IMR-90 (cell line): ENCODE measurements around the gene DNPH1. TPM values are rescaled to one million over a fixed set of nuclear protein-coding genes. Genes with fewer than 3 reads are reported as not detected.

Experiments
- ATAC-seq: fragments of 200-7000 bp; cut with Tn5 transposase; 2 replicates; pipeline ENCODE4 v1.9.1; 2020; ENCODE audit warnings: low read depth, mild to moderate bottlenecking, moderate library complexity
- BruUV-seq: library from RNA; stranded (reverse); fragments of 400-500 nt; replicated peaks from 2 replicates; lab custom pipeline; 2021; lab: Mats Ljungman, UMichigan
- CTCF ChIA-PET: fragments of 300-600 bp; formaldehyde crosslinking; extraction: SDS; loops from one replicate; lab custom pipeline; 2021; ENCODE audit warnings: antibody characterized with exemption; lab: Yijun Ruan, JAX
- POLR2A ChIA-PET: fragments of 300-600 bp; sonication (Branson Sonifier 250); formaldehyde crosslinking; loops from one replicate; lab custom pipeline; 2022; ENCODE audit warnings: antibody characterized with exemption; ENCODE audit not compliant: unreplicated experiment; lab: Charles Lee
- DNase-seq: peaks from one replicate; pipeline ENCODE4 v3.0.0; 2013
- H2AFZ ChIP-seq: replicated peaks from 2 replicates; pipeline ENCODE3; 2013; ENCODE audit warnings: low read length, mild to moderate bottlenecking; ENCODE audit not compliant: poor library complexity
- H2AK5ac ChIP-seq: 2 replicates; pipeline ENCODE4 v1.6.1; 2013; ENCODE audit warnings: low read depth, low read length, inconsistent platforms
- H2AK9ac ChIP-seq: replicated peaks from 2 replicates; pipeline ENCODE3; 2013; ENCODE audit warnings: mild to moderate bottlenecking, low read depth, low read length, moderate library complexity; ENCODE audit not compliant: poor library complexity
- H2BK120ac ChIP-seq: 2 replicates; pipeline ENCODE4 v1.6.1; 2013; ENCODE audit warnings: low read depth, low read length, inconsistent platforms
- H2BK15ac ChIP-seq: 3 replicates; pipeline ENCODE4 v1.6.1; 2013; ENCODE audit warnings: low read depth, low read length, inconsistent platforms
- H2BK20ac ChIP-seq: 2 replicates; pipeline ENCODE4 v1.6.1; 2013; ENCODE audit warnings: low read depth, mild to moderate bottlenecking, inconsistent platforms, low read length, moderate library complexity
- H2BK5ac ChIP-seq: 2 replicates; pipeline ENCODE4 v1.6.1; 2013; ENCODE audit warnings: mild to moderate bottlenecking, low read depth, low read length, inconsistent platforms; ENCODE audit not compliant: poor library complexity, severe bottlenecking
- H3K14ac ChIP-seq: replicated peaks from 2 replicates; pipeline ENCODE4 v1.6.1; 2013; ENCODE audit warnings: low read depth, low read length, inconsistent platforms
- H3K18ac ChIP-seq: 2 replicates; pipeline ENCODE4 v1.6.1; 2013; ENCODE audit warnings: low read depth, low read length, control low read depth
- H3K23ac ChIP-seq: 2 replicates; pipeline ENCODE4 v1.6.1; 2013; ENCODE audit warnings: low read depth, low read length, inconsistent platforms
- H3K27ac ChIP-seq: 2 replicates; pipeline ENCODE4 v1.5.1; 2013; ENCODE audit warnings: mild to moderate bottlenecking, control low read depth, low read length; ENCODE audit not compliant: insufficient read depth
- H3K27me3 ChIP-seq: 2 replicates; pipeline ENCODE4 v1.6.1; 2013; ENCODE audit warnings: low read length; ENCODE audit not compliant: control insufficient read depth, insufficient read depth
- H3K36me3 ChIP-seq: 2 replicates; pipeline ENCODE4 v1.6.1; 2013; ENCODE audit warnings: low read length, mixed read lengths; ENCODE audit not compliant: control insufficient read depth, insufficient read depth
- H3K4ac ChIP-seq: 2 replicates; pipeline ENCODE4 v1.6.1; 2013; ENCODE audit warnings: low read depth, low read length, inconsistent platforms
- H3K4me1 ChIP-seq: 2 replicates; pipeline ENCODE4 v1.6.1; 2013; ENCODE audit warnings: low read length, mixed read lengths; ENCODE audit not compliant: control insufficient read depth, insufficient read depth
- H3K4me2 ChIP-seq: 2 replicates; pipeline ENCODE4 v1.6.1; 2013; ENCODE audit warnings: low read depth, mild to moderate bottlenecking, control low read depth, low read length, moderate library complexity
- H3K4me3 ChIP-seq: 2 replicates; pipeline ENCODE4 v1.5.1; 2013; ENCODE audit warnings: low read depth, mild to moderate bottlenecking, control low read depth, low read length, moderate library complexity; ENCODE audit not compliant: insufficient read depth
- H3K56ac ChIP-seq: 2 replicates; pipeline ENCODE4 v1.6.1; 2013; ENCODE audit warnings: low read length, inconsistent platforms; ENCODE audit not compliant: insufficient read depth; ENCODE audit errors: extremely low read depth
- H3K79me1 ChIP-seq, 2 experiments: 2 replicates each; pipeline ENCODE4 v1.6.1; 2013; ENCODE audit warnings: low read length in 2 of 2, inconsistent platforms in 1 of 2, low read depth in 1 of 2
- H3K9ac ChIP-seq: 2 replicates; pipeline ENCODE4 v1.6.1; 2013; ENCODE audit warnings: low read depth, low read length, control low read depth
- H3K9me1 ChIP-seq: 2 replicates; pipeline ENCODE4 v1.6.1; 2013; ENCODE audit warnings: low read length, inconsistent platforms; ENCODE audit not compliant: insufficient read depth
- H3K9me3 ChIP-seq: 2 replicates; pipeline ENCODE4 v1.6.1; 2013; ENCODE audit warnings: low read length; ENCODE audit not compliant: control insufficient read depth, insufficient read depth
- H4K20me1 ChIP-seq: 2 replicates; pipeline ENCODE4 v1.6.1; 2013; ENCODE audit warnings: low read length, inconsistent platforms; ENCODE audit not compliant: insufficient read depth
- H4K5ac ChIP-seq: 2 replicates; pipeline ENCODE4 v1.6.1; 2013; ENCODE audit warnings: mild to moderate bottlenecking, low read depth, low read length, control low read depth
- H4K8ac ChIP-seq, 2 experiments: 2 replicates each; pipeline ENCODE4 v1.6.1; 2013; ENCODE audit warnings: low read depth in 2 of 2, low read length in 2 of 2, control low read depth in 1 of 2, inconsistent platforms in 1 of 2
- H4K91ac ChIP-seq: 2 replicates; pipeline ENCODE4 v1.6.1; 2013; ENCODE audit warnings: low read depth, low read length, inconsistent platforms; ENCODE audit not compliant: insufficient read depth
- BHLHE40 ChIP-seq: fragments of 150-350 bp; IDR thresholded peaks from 2 replicates; pipeline ENCODE4 v1.6.1; 2016; ENCODE audit warnings: mild to moderate bottlenecking, low read depth, low read length
- CEBPB ChIP-seq: IDR thresholded peaks from 2 replicates; pipeline ENCODE4 v1.6.1; 2012; ENCODE audit warnings: low read depth, low read length, improper control_type of control experiment
- CHD1 ChIP-seq: IDR thresholded peaks from 2 replicates; pipeline ENCODE4 v1.6.1; 2012; ENCODE audit warnings: low read depth, low read length, improper control_type of control experiment
- FOS ChIP-seq: fragments of 150-350 bp; IDR thresholded peaks from 2 replicates; pipeline ENCODE4 v1.6.1; 2016; ENCODE audit warnings: low read depth, low read length
- MAFK ChIP-seq: IDR thresholded peaks from 2 replicates; pipeline ENCODE4 v1.6.1; 2012; ENCODE audit warnings: low read depth, low read length, improper control_type of control experiment
- MXI1 ChIP-seq: IDR thresholded peaks from 2 replicates; pipeline ENCODE4 v1.6.1; 2012; ENCODE audit warnings: low read depth, mild to moderate bottlenecking, low read length, moderate library complexity, borderline replicate concordance
- NFE2L2 ChIP-seq: fragments of 150-350 bp; IDR thresholded peaks from 2 replicates; pipeline ENCODE4 v1.6.1; 2016; ENCODE audit warnings: low read depth, mild to moderate bottlenecking, low read length
- POLR2A ChIP-seq: IDR thresholded peaks from 2 replicates; pipeline ENCODE4 v1.6.1; 2012; ENCODE audit warnings: mild to moderate bottlenecking, low read depth, low read length
- RAD21 ChIP-seq: IDR thresholded peaks from 2 replicates; pipeline ENCODE4 v1.6.1; 2012; ENCODE audit warnings: low read length, improper control_type of control experiment
- RCOR1 ChIP-seq: IDR thresholded peaks from 2 replicates; pipeline ENCODE4 v1.6.1; 2012; ENCODE audit warnings: mild to moderate bottlenecking, low read length, improper control_type of control experiment; ENCODE audit not compliant: insufficient replicate concordance
- RFX5 ChIP-seq: IDR thresholded peaks from 2 replicates; pipeline ENCODE4 v1.8.0; 2012; ENCODE audit warnings: low read depth, mild to moderate bottlenecking, low read length, moderate library complexity
- SMC3 ChIP-seq: fragments of 150-350 bp; IDR thresholded peaks from 2 replicates; pipeline ENCODE4 v1.6.1; 2016; ENCODE audit warnings: low read depth, mild to moderate bottlenecking, antibody characterized with exemption, low read length, moderate library complexity
- USF2 ChIP-seq: fragments of 150-350 bp; IDR thresholded peaks from 2 replicates; pipeline ENCODE4 v1.6.1; 2017; ENCODE audit warnings: mild to moderate bottlenecking, antibody characterized with exemption, low read length, low read depth
- WGBS, 2 experiments: methylation state at CpG; one replicate each; pipeline versions ENCODE4 v1.1.5 to v1.1.7; 2013; ENCODE audit warnings: missing lambda C conversion rate in 2 of 2; ENCODE audit not compliant: insufficient read length in 1 of 2; ENCODE audit errors: extremely low coverage in 2 of 2; 5-methylcytosine and 5-hydroxymethylcytosine counted together
- dilution Hi-C: fragments of 300-500 bp; cut with HindIII; formaldehyde crosslinking; loops from one replicate; pipeline ENCODE4 v1.14.3; 2018; ENCODE audit warnings: low sequenced_read_pairs; ENCODE audit not compliant: unreplicated experiment
- in situ Hi-C: fragments of 300-500 bp; cut with MboI; formaldehyde crosslinking; loops from 3 replicates; pipeline ENCODE4 v1.14.3; 2019; ENCODE audit warnings: low sequenced_read_pairs, inconsistent platforms, mixed read lengths
- intact Hi-C: fragments of 100-400 bp; cut with micrococcal nuclease; formaldehyde crosslinking; loops from 2 replicates; pipeline ENCODE4 v1.10.0; 2022
- polyA plus RNA-seq, 3 experiments: library from polyadenylated mRNA; depleted of rRNA; stranded (reverse); fragments of >200 nt; gene quantifications; 2 replicates each; pipeline ENCODE4 v1.2.3, GENCODE V29; 2012; ENCODE audit warnings: low replicate concordance in 1 of 3
- total RNA-seq: library from RNA; depleted of rRNA; stranded (reverse); fragments of >200 nt; gene quantifications from 2 replicates; pipeline ENCODE4 v1.2.3, GENCODE V29; 2012
- TF ChIP-seq, protein P1 (sequence below): conservative IDR thresholded peaks from 2 replicates; pipeline ENCODE4 v1.5.1; 2012; ENCODE audit warnings: mild to moderate bottlenecking, low read depth, low read length, improper control_type of control experiment

The DNPH1 gene
- total and polyA plus RNA-seq, 2 of the 4 experiments (the other 2 are of a cell fraction): 19.0 to 47.8 TPM

- H3K9ac ChIP-seq: no peak overlapping the region
- H3K23ac ChIP-seq: no peak overlapping the region
- H3K9me3 ChIP-seq: no peaks in the 10 kb centered on the region
- H2BK5ac ChIP-seq: no peak overlapping the region
- BruUV-seq: no TSS peak
- H3K4me1 ChIP-seq: no peaks in the 10 kb centered on the region; the same call in 1 of the 2 replicates
- dilution Hi-C loops (no loop called here), intact Hi-C loops (no loop called here), in situ Hi-C loops (loop anchor here (5.0 kb wide), 1 partner anchor 237 kb away; no protein-coding TSS in a partner anchor)
- H4K8ac ChIP-seq: no peak overlapping the region
- CTCF ChIA-PET: no interaction called here
- H4K20me1 ChIP-seq: no peaks in the 10 kb centered on the region
- H2BK120ac ChIP-seq: no peak overlapping the region
- no peak overlapping the region for H2AFZ ChIP-seq
- H3K36me3 ChIP-seq: no peaks in the 10 kb centered on the region
- POLR2A ChIA-PET: no interaction called here
- H3K4me3 ChIP-seq: no peak overlapping the region
- H2BK20ac ChIP-seq: no peak overlapping the region
- no peaks in the 10 kb centered on the region for H3K9me1 ChIP-seq
- no peak overlapping the region for H3K4me2 ChIP-seq
- H3K79me1 ChIP-seq: no peaks in the 10 kb centered on the region
- peaks cover 65% of the 10 kb centered on the region for H3K27me3 ChIP-seq
- H3K18ac ChIP-seq: no peak overlapping the region
- DNase-seq (no peak), ATAC-seq (no peak)
- no peak overlapping the region for H4K91ac ChIP-seq
- no peak overlapping the region for H3K27ac ChIP-seq
- 63% methylated on average over 4 of the region's 11 CpGs; no CpG with 5 or more reads in 1 of the 2 experiments for WGBS, 2 experiments
- no peak overlapping the region for H3K56ac ChIP-seq
- H2AK9ac ChIP-seq: no peak overlapping the region
- no peak overlapping the region for H2AK5ac ChIP-seq
- TF ChIP-seq SMC3: no peak
- no peak for TF ChIP-seq NFE2L2
- no peak for TF ChIP-seq RAD21
- TF ChIP-seq, protein P1, sequence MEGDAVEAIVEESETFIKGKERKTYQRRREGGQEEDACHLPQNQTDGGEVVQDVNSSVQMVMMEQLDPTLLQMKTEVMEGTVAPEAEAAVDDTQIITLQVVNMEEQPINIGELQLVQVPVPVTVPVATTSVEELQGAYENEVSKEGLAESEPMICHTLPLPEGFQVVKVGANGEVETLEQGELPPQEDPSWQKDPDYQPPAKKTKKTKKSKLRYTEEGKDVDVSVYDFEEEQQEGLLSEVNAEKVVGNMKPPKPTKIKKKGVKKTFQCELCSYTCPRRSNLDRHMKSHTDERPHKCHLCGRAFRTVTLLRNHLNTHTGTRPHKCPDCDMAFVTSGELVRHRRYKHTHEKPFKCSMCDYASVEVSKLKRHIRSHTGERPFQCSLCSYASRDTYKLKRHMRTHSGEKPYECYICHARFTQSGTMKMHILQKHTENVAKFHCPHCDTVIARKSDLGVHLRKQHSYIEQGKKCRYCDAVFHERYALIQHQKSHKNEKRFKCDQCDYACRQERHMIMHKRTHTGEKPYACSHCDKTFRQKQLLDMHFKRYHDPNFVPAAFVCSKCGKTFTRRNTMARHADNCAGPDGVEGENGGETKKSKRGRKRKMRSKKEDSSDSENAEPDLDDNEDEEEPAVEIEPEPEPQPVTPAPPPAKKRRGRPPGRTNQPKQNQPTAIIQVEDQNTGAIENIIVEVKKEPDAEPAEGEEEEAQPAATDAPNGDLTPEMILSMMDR: no peak
- no peak for TF ChIP-seq RFX5
- no peak for TF ChIP-seq USF2
- no peak for TF ChIP-seq BHLHE40
- no peak for TF ChIP-seq MXI1
- no peak for TF ChIP-seq CHD1
- no peak for TF ChIP-seq POLR2A
- no peak for TF ChIP-seq RCOR1
- no peak for TF ChIP-seq CEBPB
- TF ChIP-seq FOS: no peak
- no peak for TF ChIP-seq MAFK
- no peak overlapping the region for H3K4ac ChIP-seq
- no peak overlapping the region for H2BK15ac ChIP-seq
- no peak overlapping the region for H3K14ac ChIP-seq
- no peak overlapping the region for H4K5ac ChIP-seq
These were observed 26.2 kb upstream of the DNPH1 start for GRCh38 chr6:43255408-43256054.
